ENCODE data around the gene LCNL1.

LCNL1 gene

GRCh38 chr9:136995362-136995761 lies 12.6 kb downstream of the LCNL1 start:
- DNase-seq: no peak

GRCh38 chr9:136995772-136996311 lies 13.0 kb downstream of the LCNL1 start:
- no peak for DNase-seq

- DNase-seq: peak; percentile 41 to 67
Observed at GRCh38 chr9:136996361-136997292, 13.8 kb downstream of the LCNL1 start, which contains the start of gene CLIC3. Gene CLIC3, minus strand, starts transcription at chr9:136996568. Its CDS starts 25 bp downstream, at chr9:136996543.

GRCh38 chr9:136997371-136997770 lies 14.6 kb downstream of the LCNL1 start:
- peak; percentile 11 to 16 for DNase-seq

- DNase-seq: peak; percentile 36 to 58
Observed at GRCh38 chr9:136997830-136998234, 15.0 kb downstream of the LCNL1 start.

DNA sequence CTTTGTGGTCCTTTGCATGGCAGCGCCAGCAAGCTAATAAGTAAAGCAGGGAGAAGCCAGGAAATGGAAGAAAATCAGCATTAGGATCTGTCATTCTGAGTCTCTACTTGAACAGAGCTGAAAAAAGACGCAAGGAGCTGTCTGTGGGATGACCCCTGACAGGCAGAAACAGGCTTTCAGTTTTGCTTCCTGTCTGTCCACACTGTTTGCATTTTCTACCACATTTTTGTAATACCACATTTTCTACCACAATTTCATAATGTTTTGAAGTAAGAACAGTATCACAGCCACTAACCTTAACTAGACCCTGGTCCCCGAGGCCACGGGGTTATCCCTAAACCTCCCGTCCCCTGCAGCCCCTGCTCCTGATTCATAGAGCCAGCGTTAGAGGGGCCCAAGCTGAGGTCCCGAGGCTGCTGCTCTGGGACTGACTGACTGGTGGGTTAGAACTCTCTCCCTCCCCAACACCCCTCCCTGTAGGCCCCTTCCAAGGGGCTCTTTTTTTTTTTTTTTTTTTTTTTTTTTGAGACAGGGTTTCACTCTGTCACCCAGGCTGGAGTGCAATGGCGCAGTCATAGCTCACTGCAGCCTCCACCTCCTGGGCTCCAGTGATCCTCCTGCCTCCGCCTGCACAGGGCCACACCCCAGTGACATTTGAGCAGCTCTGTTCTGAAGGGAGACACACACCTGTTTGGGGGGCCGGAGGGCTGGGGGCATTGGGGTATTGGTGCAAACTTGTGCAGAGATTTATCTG lies 17.6 kb downstream of the LCNL1 start:
- peak; percentile 18 to 55 for DNase-seq

DNA sequence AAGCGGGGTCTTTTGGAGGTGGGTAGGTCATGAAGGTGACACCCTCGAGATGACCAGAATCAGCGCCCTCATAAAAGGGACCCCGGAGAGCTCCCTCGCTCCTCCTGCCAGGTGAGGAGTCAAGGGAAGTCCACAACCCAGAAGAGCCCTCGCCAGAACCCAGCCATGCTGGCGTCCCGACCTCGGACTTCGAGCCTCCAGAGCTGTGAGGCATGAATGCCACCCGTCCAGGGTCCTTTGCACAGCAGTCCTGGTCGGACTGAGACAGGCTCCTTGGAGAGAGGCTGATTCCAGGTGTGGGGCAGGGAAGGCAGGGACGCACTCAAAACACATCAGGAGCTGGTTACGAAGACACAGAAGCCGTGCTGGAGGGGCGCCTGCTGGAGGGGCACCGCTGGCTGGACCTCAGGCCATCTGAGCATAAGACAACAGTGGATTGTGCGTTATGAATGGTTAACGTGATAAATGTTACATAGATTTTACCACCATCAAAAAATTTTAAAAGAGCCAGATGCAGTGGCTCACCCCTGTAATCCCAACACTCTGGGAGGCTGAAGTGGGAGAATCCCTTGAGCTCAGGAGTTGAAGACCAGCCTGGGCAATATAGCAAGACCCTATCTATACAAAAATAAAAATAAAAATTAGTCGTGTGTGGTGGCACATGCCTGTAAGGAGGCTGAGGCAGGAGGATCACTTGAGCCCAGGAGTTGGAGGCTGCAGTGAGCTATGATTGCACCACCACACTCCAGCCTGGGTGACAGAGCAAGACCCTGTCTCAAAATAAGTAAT lies 19.3 kb downstream of the LCNL1 start:
- DNase-seq: no peak

GRCh38 chr9:137002646-137003041 lies 19.9 kb downstream of the LCNL1 start:
- DNase-seq: no peak

GRCh38 chr9:137004285-137004684 lies 21.5 kb downstream of the LCNL1 start:
- DNase-seq: peak; percentile 11 to 29

DNA sequence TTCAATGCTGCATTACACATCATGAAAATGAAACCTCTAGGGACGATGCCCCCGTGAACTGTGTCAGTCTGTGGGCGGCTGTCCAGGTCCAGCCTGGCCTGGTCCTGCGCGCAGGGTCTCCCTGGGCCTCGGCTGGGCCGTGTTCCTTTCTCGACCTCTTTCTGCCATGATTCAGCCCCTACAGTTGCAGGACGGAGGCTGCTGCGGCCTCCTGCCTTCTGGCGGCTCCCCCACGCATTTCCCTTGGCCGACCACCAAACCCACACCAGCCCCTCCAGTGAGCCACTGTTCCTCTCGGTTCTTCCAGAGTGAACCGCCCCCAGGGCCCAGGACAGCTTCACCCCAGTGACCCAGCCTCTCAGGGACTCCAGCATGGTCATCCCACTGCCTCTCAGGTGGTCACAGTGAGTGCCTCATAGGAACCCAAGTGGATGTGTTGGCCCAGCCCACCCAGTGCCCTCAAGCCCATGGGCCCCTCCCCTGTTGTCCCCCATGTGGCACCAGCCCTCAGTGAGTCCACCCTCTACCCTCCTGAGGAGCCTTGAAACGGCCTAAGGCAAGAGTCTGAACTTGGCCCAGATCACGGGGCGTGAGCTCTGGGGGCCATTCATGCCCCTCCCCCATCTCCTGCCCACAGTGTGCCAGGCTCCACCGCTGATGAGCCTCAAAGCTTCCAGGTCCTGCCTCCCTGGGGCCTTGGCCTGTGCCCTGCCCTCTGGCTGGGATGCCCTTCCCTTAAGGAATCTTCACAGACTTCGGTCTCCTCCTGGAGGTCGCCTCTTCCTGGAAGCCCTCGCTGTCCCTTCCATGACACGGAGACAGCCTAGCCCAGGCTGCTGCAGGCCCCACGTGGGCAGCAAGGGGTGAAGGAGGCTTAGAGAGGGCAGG lies 23.6 kb downstream of the LCNL1 start:
- DNase-seq: no peak

GRCh38 chr9:137007108-137007815 lies 24.5 kb downstream of the LCNL1 start:
- no peak for DNase-seq

- DNase-seq: no peak
Observed at GRCh38 chr9:137007816-137008270, 25.1 kb downstream of the LCNL1 start.

GRCh38 chr9:137008312-137008711 lies 25.5 kb downstream of the LCNL1 start:
- DNase-seq: no peak

GRCh38 chr9:137009217-137009616 lies 26.4 kb downstream of the LCNL1 start:
- no peak for DNase-seq

GRCh38 chr9:137009938-137010732 lies 27.3 kb downstream of the LCNL1 start:
- DNase-seq: no peak

DNA sequence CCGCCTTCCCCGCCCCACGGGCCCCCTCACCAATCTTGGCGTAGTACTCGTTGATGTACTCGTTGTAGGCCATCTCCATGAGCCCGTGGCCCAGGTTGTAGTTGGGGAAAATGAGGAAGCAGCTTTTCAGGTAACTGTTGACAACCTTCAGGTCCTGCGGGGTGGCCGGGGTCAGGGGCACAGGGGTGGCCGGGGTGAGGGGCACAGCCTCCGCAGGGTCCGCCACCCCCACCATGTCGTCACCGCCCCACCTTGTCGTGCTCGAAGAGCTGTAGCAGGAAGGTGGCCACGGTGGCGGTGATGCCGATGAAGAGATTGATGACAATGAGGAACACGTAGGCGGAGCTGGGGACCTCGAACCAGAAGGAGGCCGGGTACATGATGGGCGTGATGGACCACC lies 28.4 kb downstream of the LCNL1 start:
- no peak for DNase-seq

GRCh38 chr9:137011907-137012675 lies 29.3 kb downstream of the LCNL1 start:
- DNase-seq: no peak

- DNase-seq: no peak
Observed at GRCh38 chr9:137012694-137013570, 30.1 kb downstream of the LCNL1 start.
